ENCODE data around the gene CCDC70.

- TF ChIP-seq CTCF (IDR thresholded peaks at IDR 0.05) = no peak
- no peak for TF ChIP-seq POLR2A (IDR thresholded peaks at IDR 0.05)
Observed at GRCh38 chr13:51825165-51825592, 36.6 kb upstream of the CCDC70 start.

Data from vagina (tissue), 2 donors.